ENCODE results near the gene KLHDC8B.

GRCh38 chr3:49148159-49148558 is 23.2 kb upstream of the KLHDC8B start:
- no peak for TF ChIP-seq POLR2A (IDR thresholded peaks at IDR 0.05)
- TF ChIP-seq CTCF (IDR thresholded peaks at IDR 0.05) = no peak

Measured in heart left ventricle (tissue), 13 donors.